Activated T-helper 1 cell treated with anti-CD3 and anti-CD28 coated beads, Interleukin-12 subunit alpha, Interleukin-12 subunit beta, Interleukin-2, Interleukin-4 antibody, amounts not matched to agents 30 ng/mL and 10 ng/mL and 1 ng/mL, durations not matched to agents 14 hours and 24 hours and 36 hours (primary cell): ENCODE measurements around the gene PGK1. TPM values are rescaled to one million over a fixed set of nuclear protein-coding genes. Genes with fewer than 3 reads are reported as not detected.
A peak's percentile ranks its signal among the peaks of the same experiment; 100 is the strongest.
"Not testable (repeated sequence)": the region's sequence is repeated elsewhere in the genome, so short reads cannot be mapped to it uniquely, and the experiment has no call there.

Experiments
- DNase-seq: peaks from one replicate; pipeline ENCODE4 v3.0.0; 2021; ENCODE audit warnings: low spot score
- H3K27ac Mint-ChIP-seq: one replicate; pipeline ENCODE4 v1.8.0; 2021; ENCODE audit warnings: mild to moderate bottlenecking, mixed read lengths
- H3K27me3 Mint-ChIP-seq: one replicate; pipeline ENCODE4 v1.8.0; 2022; ENCODE audit warnings: mild to moderate bottlenecking, moderate library complexity, mixed read lengths; ENCODE audit not compliant: insufficient read depth
- H3K36me3 Mint-ChIP-seq: one replicate; pipeline ENCODE4 v1.8.0; 2021; ENCODE audit warnings: low read depth, mixed read lengths
- H3K4me1 Mint-ChIP-seq: one replicate; pipeline ENCODE4 v1.8.0; 2021; ENCODE audit warnings: low read depth, mixed read lengths
- H3K4me3 Mint-ChIP-seq: one replicate; pipeline ENCODE4 v1.8.0; 2021; ENCODE audit warnings: mild to moderate bottlenecking, moderate library complexity, mixed read lengths
- H3K9me3 Mint-ChIP-seq: one replicate; pipeline ENCODE4 v1.8.0; 2021; ENCODE audit warnings: mixed read lengths
- intact Hi-C: fragments of 100-400 bp; cut with micrococcal nuclease; formaldehyde crosslinking; loops from one replicate; pipeline ENCODE4 v1.15.1; 2024
- total RNA-seq: library from RNA; stranded (reverse); gene quantifications from 2 replicates; pipeline ENCODE4 v1.2.3, GENCODE V29; 2022

The PGK1 gene
- 799 and 814 TPM in 2 replicates for total RNA-seq

DNA sequence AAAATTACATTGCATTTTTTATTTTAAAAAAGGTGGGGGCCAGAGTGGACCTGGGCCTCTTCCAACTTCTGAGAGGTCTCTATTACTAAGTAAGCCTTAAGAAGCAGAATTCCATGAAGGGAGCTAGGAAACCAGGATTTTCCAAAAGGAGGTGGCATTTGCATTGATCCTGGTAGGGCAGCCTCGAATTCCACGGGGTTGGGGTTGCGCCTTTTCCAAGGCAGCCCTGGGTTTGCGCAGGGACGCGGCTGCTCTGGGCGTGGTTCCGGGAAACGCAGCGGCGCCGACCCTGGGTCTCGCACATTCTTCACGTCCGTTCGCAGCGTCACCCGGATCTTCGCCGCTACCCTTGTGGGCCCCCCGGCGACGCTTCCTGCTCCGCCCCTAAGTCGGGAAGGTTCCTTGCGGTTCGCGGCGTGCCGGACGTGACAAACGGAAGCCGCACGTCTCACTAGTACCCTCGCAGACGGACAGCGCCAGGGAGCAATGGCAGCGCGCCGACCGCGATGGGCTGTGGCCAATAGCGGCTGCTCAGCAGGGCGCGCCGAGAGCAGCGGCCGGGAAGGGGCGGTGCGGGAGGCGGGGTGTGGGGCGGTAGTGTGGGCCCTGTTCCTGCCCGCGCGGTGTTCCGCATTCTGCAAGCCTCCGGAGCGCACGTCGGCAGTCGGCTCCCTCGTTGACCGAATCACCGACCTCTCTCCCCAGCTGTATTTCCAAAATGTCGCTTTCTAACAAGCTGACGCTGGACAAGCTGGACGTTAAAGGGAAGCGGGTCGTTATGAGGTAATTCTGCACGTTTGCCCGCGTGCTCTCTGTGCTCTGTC lies at the start of gene PGK1:
PGK1 (plus strand) TSS at position 626 of the 824 bp plus-strand sequence; CDS start at position 719, 93 bp downstream.
- peak within 1 kb of the TSS; percentile 97 for H3K4me3 Mint-ChIP-seq
- H3K36me3 Mint-ChIP-seq: peaks cover 36% of the 10 kb centered on the region
- H3K27ac Mint-ChIP-seq: peak within 1 kb of the TSS; percentile 91
- H3K9me3 Mint-ChIP-seq: no peaks in the 10 kb centered on the region
- intact Hi-C loops: loop anchor here (1.0 to 10.0 kb wide), 12 partner anchors 35 to 1261 kb away; partner anchors contain the start of genes ATP7A, ATRX, COX7B and GPR174
- peaks cover 51% of the 10 kb centered on the region for H3K4me1 Mint-ChIP-seq
- peak; percentile 92 for DNase-seq
- H3K27me3 Mint-ChIP-seq: no peaks in the 10 kb centered on the region

DNA sequence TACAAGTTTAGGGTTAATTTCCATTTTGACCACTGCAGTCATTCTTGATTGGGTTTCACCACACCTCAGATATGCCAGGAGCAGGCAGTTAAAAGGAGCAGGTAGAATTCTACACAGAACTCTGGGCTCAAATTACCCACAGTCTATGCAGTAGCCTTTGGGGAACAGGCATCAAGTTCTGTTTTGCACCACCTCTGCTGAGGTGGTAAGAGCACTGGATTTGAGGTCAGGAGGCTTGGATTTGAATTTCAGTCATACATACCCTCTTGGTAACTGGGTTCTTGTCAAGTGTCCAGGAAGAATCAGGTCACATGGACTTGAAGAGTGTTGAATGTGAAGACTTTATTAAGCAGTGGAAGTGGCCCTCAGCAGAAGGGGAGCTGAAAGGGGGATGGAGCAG lies 40.4 kb upstream of the PGK1 start:
- Mint-ChIP-seq H3K27ac (no peak overlapping the region), H3K27me3 (no peaks in the 10 kb centered on the region), H3K4me3 (no peak overlapping the region), H3K9me3 (no peaks in the 10 kb centered on the region), H3K36me3 (no peaks in the 10 kb centered on the region), H3K4me1 (peaks cover 30% of the 10 kb centered on the region)
- no peak for DNase-seq
- intact Hi-C loops: no loop called here

DNA sequence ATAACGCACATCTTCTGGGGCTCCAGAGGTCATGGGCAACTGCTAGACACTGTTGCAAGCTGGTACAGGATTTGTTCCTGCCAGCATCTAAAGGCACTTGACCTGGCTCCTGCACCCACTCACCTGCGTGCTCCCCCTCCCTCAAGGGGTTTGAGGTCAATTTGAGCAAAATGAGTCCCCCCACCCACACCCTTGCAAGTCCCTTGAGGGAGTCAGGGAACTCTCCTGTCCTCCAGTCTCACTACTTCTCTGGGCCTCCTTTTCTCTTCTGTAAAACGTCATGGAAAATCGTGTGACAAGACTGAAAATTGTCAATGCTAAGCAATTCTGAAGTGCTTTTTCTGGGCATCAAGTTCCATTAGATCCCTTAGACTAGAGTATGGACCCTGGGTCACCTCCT lies 39.9 kb upstream of the PGK1 start:
- intact Hi-C loops: no loop called here
- peaks cover 30% of the 10 kb centered on the region for H3K4me1 Mint-ChIP-seq
- no peaks in the 10 kb centered on the region for H3K9me3 Mint-ChIP-seq
- no peaks in the 10 kb centered on the region for H3K36me3 Mint-ChIP-seq
- no peak overlapping the region for H3K27ac Mint-ChIP-seq
- no peak for DNase-seq
- no peak overlapping the region for H3K4me3 Mint-ChIP-seq
- H3K27me3 Mint-ChIP-seq: no peaks in the 10 kb centered on the region

DNA sequence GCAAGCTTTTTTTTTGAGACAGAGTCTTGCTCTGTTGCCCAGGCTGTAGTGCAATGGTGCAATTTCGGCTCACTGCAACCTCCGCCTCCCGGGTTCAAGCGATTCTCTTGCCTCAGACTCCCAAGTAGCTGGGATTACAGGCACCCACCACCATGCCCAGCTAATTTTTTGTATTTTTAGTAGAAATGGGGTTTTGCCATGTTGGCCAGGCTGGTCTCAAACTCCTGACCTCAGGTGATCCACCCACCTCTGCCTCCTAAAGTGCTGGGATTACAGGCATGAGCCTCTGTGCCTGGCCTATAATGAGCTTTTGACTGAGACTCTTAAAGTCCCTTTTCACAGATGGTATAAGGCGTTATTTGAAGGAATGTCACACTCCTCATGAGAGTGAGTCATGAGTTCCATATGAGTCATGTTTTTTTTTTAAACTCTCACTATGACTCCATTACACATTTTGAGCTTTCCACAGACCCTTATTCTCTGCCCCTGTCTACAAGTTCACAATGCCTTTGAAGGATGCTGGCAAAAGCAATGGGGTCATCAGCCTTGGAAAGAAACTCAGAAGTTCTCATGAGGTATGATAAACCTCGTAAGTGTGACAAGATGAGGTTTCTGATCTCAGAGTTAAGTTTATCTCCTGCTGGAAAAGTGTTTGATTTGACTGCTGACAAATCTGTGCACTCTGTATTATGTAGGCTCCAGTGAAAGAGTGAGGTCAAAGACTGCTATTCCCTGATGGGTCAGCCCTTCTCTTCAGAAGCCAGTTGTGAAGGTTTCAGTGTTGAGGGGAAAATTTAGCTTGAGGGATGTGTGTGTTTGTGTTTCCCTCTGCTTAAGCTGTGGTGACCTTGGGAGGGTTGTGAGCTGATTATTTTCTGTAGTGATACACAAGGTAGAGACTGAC lies 39.1 kb upstream of the PGK1 start:
- intact Hi-C loops: loop anchor here (1.0 kb wide), 5 partner anchors 8 to 452 kb away; partner anchors contain the start of genes ATP7A and PGK1
- peaks cover 30% of the 10 kb centered on the region for H3K4me1 Mint-ChIP-seq
- not testable (repeated sequence) for H3K4me3 Mint-ChIP-seq

DNA sequence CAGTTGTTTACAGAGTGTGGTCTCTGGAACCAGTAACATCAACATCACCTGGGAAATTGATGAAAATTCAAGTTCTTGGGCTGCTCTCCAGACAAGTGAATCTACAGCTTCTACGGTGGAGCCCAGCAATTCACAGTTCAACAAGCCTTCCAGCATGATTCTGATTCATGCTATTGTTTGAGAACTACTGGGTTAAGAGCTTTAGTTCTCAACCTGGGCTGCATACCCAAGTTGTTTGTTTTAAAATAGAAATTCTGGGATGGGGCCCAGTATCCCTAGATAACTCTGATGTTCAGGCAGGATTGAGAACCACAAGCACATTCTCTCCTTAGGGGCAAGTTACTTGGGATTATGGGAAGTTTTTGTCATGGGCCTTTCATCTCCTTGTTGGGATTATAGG lies 37.9 kb upstream of the PGK1 start:
- no peak overlapping the region for H3K27ac Mint-ChIP-seq
- DNase-seq: no peak
- H3K4me1 Mint-ChIP-seq: peaks cover 30% of the 10 kb centered on the region
- intact Hi-C loops: no loop called here
- H3K4me3 Mint-ChIP-seq: no peak overlapping the region
- no peaks in the 10 kb centered on the region for H3K27me3 Mint-ChIP-seq
- H3K36me3 Mint-ChIP-seq: no peaks in the 10 kb centered on the region
- no peaks in the 10 kb centered on the region for H3K9me3 Mint-ChIP-seq

More for the DNA sequence above, 39.1 kb upstream of the PGK1 start:
- H3K9me3 Mint-ChIP-seq, H3K36me3 Mint-ChIP-seq, H3K27me3 Mint-ChIP-seq: not testable (repeated sequence)
- H3K27ac Mint-ChIP-seq: peak overlapping the region; percentile 79
- peak; percentile 9 for DNase-seq

DNA sequence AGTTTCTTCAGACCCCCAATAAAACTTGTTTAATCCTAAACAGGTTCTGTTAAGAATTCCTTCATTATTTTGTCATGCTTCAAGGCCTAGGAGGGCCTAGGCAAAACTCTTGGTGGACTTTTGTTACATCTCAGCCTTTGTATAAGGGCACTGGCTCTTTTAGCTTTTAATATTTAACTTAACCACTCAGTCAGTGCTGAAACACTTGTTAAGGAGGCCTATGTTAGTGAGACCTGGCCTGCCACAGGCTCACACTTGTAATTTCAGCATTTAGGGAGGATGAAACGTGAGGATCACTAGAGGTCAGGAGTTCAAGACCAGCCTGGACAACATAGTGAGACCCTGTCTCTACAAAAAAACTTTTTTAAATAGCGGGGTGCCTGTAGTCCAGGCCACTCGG lies 32.7 kb upstream of the PGK1 start:
- H3K27ac Mint-ChIP-seq: no peak overlapping the region
- intact Hi-C loops: no loop called here
- H3K4me1 Mint-ChIP-seq: peaks cover 21% of the 10 kb centered on the region
- DNase-seq: no peak
- H3K4me3 Mint-ChIP-seq: no peak overlapping the region
- H3K9me3 Mint-ChIP-seq: peaks cover 8% of the 10 kb centered on the region
- no peaks in the 10 kb centered on the region for H3K27me3 Mint-ChIP-seq
- peaks cover 5% of the 10 kb centered on the region for H3K36me3 Mint-ChIP-seq

DNA sequence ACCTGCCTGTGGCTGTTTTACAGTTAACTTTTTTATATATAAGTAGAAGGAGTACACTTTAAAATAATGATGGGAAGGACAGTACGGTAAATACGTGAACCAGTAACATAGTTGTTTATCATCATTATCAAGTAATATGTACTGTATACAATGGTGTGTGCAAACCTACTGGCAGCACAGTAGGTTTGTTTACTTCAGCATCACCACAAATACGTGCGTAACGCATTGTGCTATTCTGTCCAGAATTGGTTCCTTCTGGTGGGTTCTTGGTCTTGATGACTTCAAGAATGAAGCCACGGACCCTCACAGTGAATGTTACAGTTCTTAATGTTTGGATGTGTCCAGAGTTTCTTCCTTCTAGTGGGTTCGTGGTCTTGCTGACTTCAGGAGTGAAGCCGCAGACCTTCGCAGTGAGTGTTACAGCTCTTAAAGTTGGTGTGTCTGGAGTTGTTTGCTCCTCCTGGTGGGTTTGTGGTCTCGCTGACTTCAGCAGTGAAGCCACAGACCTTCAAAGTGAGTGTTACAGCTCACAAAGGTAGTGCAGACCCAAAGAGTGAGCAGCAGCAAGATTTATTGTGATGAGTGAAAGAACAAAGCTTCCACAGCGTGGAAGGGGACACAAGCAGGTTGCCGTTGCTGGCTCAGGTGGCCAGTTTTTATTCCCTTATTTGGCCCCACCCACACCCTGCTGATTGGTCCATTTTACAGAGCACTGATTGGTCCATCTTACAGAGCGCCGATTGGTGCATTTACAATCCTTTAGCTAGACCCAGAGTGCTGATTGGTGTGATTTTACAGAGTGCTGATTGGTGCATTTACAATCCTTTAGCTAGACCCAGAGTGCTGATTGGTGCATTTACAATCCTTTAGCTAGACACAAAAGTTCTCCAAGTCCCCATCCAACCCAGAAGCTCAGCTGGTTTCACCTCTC lies 30.6 kb upstream of the PGK1 start:
- H3K27me3 Mint-ChIP-seq, H3K36me3 Mint-ChIP-seq: not testable (repeated sequence)
- DNase-seq: peak; percentile 21
- peaks cover 14% of the 10 kb centered on the region for H3K4me1 Mint-ChIP-seq
- H3K4me3 Mint-ChIP-seq: peak overlapping the region; percentile 41
- peaks cover 13% of the 10 kb centered on the region for H3K9me3 Mint-ChIP-seq
- intact Hi-C loops: loop anchor here (1.0 kb wide), 1 partner anchor 8 kb away; no protein-coding TSS in a partner anchor
- peak overlapping the region; percentile 65 for H3K27ac Mint-ChIP-seq

DNA sequence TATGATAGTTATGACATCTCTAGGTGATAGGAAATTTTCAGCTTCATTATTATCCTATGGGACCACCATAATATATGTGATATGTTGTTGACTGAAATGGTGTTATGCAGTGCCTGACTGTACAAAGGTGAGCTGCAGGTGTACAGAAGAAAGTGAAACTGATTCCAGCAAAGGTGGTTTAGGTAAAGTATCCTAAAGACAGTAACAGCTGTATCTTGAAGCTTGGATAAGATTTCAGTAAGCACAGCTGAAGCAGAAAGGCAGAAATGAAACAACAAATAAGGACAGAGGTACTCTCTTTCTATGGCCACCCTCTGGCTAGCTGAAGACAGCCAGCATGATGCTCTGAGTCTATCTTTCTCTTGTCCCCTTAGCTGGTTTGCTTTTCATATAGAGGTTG lies 30.0 kb upstream of the PGK1 start:
- no peak for DNase-seq
- Mint-ChIP-seq H3K4me3 (no peak overlapping the region), H3K9me3 (peaks cover 13% of the 10 kb centered on the region), H3K27ac (no peak overlapping the region), H3K27me3 (no peaks in the 10 kb centered on the region), H3K4me1 (peaks cover 14% of the 10 kb centered on the region), H3K36me3 (peaks cover 5% of the 10 kb centered on the region)
- intact Hi-C loops: no loop called here

DNA sequence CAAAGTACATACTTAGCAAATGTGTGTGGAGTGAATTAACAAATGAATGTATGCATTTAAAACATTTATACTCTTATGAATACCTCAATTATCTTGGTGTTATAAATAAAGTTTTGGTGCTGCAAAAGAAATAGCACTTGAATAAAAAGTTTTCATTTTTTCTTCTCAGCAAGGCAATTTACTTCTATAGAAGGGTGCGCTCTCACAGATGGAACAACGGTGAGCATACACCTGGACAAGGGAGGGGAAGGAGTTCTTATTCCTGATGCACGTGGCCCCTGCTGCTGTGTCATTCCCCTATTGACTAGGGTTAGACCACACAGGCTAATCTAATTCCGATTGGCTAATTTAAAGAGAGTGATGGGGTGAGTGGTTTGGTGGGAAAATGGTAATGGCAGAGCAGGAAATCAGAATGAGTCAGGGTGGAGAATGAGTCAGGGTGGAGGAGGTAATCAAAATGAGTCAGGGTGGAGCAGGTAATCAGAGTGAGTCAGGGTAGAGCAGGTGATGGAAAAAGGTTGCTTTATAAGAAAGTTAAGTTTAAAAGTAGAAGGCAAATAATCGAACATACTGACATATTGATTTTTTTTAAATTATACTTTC lies 28.2 kb upstream of the PGK1 start:
- Mint-ChIP-seq H3K4me3 (no peak overlapping the region), H3K27me3 (no peaks in the 10 kb centered on the region), H3K4me1 (peaks cover 14% of the 10 kb centered on the region), H3K27ac (peak overlapping the region; percentile 60), H3K36me3 (peaks cover 8% of the 10 kb centered on the region), H3K9me3 (peaks cover 13% of the 10 kb centered on the region)
- intact Hi-C loops: no loop called here
- DNase-seq: no peak

DNA sequence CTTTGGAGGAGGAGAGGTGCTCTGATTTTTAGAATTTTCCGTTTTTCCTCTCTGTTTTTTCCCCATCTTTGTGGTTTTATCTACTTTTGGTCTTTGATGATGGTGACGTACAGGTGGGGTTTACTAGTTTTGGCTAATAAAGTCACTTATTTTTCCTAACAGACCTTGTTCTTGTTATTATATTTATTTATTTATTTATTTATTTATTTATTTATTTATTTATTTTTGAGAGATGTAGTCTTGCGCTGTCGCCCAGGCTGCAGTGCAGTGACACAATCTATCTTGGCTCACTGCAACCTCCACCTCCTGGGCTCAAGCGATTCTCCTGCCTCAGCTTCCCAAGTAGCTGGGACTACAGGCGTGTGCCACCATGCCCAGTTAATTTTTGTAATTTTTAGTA lies 22.6 kb upstream of the PGK1 start:
- intact Hi-C loops: loop anchor here (5.0 kb wide), 1 partner anchor 44 kb away; no protein-coding TSS in a partner anchor
- H3K36me3 Mint-ChIP-seq, H3K4me3 Mint-ChIP-seq, H3K27me3 Mint-ChIP-seq, H3K27ac Mint-ChIP-seq, DNase-seq, H3K9me3 Mint-ChIP-seq, H3K4me1 Mint-ChIP-seq: not testable (repeated sequence)

DNA sequence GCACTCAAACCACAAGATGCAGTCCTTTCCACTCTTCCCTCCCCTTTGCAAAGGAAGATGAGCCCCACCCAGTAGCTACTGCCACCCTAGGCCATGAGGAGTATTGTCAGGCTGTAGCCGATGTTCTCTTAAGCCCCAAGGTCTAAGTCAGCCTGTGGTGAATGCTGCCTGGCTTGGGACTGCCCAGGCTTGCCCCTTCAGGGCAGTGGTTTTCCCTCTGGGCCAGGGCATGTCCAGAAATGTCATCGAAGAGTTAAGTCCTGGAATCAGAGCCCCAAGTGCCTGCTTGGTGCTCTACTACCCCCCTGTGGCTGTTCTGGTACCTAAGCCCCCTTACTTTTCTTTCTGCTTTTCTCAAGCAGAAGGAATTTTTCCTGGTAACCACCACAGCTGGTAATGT lies 11.8 kb upstream of the PGK1 start:
- no peak overlapping the region for H3K4me3 Mint-ChIP-seq
- peaks cover 2% of the 10 kb centered on the region for H3K36me3 Mint-ChIP-seq
- intact Hi-C loops: no loop called here
- DNase-seq: no peak
- peaks cover 13% of the 10 kb centered on the region for H3K27me3 Mint-ChIP-seq
- no peak overlapping the region for H3K27ac Mint-ChIP-seq
- peaks cover 16% of the 10 kb centered on the region for H3K4me1 Mint-ChIP-seq
- H3K9me3 Mint-ChIP-seq: no peaks in the 10 kb centered on the region

DNA sequence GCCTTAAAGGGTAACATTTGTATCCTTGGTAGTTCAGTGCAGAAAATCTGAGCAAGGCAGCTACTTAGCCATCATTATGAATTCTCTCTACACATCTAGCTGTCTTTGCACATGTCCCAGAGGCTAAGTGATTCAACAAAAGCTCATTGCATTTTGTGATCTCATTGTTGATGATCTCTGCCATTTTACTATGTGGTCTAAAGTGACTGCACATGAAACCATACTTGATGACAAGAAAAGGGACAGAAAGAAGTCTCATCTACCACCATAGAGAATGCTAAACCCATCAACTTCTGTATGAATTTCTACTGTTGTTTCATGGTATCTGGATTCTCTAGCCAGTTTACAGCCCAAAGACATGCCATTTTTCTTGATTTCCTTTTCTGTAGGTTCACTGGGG lies 5.9 kb upstream of the PGK1 start:
- Mint-ChIP-seq H3K9me3 (no peaks in the 10 kb centered on the region), H3K4me3 (no peak overlapping the region), H3K36me3 (peaks cover 2% of the 10 kb centered on the region), H3K27me3 (no peaks in the 10 kb centered on the region), H3K27ac (no peak overlapping the region), H3K4me1 (peaks cover 31% of the 10 kb centered on the region)
- DNase-seq: no peak
- intact Hi-C loops: no loop called here
